IPS-15b (cell line): ENCODE data around the gene EPB42.
A peak's percentile ranks its signal among the peaks of the same experiment; 100 is the strongest.
"Not testable (repeated sequence)": the region's sequence is repeated elsewhere in the genome, so short reads cannot be mapped to it uniquely, and the experiment has no call there.

ENCODE experiments used
- H3K27me3 ChIP-seq: one replicate; pipeline ENCODE4 v1.6.1; 2013; ENCODE audit warnings: low read length; ENCODE audit not compliant: control insufficient read depth, insufficient read depth
- H3K36me3 ChIP-seq: one replicate; pipeline ENCODE4 v1.6.1; 2013; ENCODE audit warnings: low read length; ENCODE audit not compliant: control insufficient read depth, insufficient read depth
- H3K4me1 ChIP-seq: one replicate; pipeline ENCODE4 v1.6.1; 2013; ENCODE audit warnings: mild to moderate bottlenecking, low read length; ENCODE audit not compliant: control insufficient read depth, insufficient read depth
- H3K4me3 ChIP-seq: one replicate; pipeline ENCODE4 v1.5.1; 2013; ENCODE audit warnings: low read depth, low read length
- H3K9ac ChIP-seq: one replicate; pipeline ENCODE4 v1.6.1; 2013; ENCODE audit warnings: low read depth, mild to moderate bottlenecking, low read length
- H3K9me3 ChIP-seq: one replicate; pipeline ENCODE4 v1.6.1; 2013; ENCODE audit warnings: mild to moderate bottlenecking, low read length; ENCODE audit not compliant: control insufficient read depth, insufficient read depth

Gene EPB42

DNA sequence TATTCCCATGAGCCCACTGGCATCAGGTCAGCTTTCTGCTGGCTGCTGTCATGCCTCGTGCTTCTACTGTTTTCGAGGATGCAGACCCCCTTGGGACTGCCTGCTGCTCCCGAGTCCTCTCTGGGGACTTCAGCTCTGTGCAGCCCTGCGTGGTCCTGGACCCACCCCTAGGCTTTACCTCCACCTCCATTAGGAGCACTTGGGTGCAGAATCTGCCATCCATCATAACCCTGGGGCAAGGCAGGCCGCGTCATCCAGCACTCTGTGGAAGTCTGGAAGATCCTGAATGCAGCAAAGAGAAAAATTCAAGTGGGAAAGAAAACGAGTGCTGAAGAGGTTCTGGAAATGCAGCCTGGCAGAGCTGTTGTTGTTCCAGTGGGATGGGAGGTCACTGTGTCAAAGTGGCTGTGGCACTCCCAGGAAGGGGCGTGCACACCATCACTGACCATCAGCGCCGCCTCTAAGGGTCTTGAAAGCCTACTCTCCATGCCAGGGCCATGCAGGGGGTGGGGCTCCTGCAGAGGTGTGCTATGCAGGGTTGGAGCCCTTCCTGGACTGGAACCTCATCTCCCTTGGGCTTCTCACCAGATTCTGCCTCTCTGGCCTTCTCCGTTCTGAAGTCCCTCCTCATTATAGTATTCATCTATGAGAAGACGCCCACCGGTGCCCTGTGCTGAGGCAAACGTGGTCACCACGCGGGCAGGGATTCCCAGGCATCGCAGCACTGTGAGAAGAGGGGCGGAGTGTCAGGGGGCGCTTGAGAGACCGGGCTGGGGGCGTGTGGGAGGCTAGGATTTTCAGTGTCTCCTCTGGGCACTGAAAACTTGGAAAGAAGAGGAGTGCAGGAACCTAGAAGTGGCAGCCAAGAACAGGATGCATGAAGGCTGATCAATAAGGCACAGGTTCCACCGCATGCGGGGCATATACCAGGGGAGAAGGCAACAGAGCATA, 12.5 kb downstream of the EPB42 start:
- Histone ChIP-seq H3K9ac (no peak overlapping the region), H3K4me3 (peak overlapping the region; percentile 5), H3K9me3 (no peaks in the 10 kb centered on the region), H3K4me1 (no peaks in the 10 kb centered on the region), H3K36me3 (no peaks in the 10 kb centered on the region), H3K27me3 (no peaks in the 10 kb centered on the region)

- Histone ChIP-seq H3K36me3 (no peaks in the 10 kb centered on the region), H3K4me1 (no peaks in the 10 kb centered on the region), H3K9me3 (no peaks in the 10 kb centered on the region), H3K27me3 (no peaks in the 10 kb centered on the region), H3K9ac (no peak overlapping the region), H3K4me3 (no peak overlapping the region)
Observed at GRCh38 chr15:43207024-43207423, 13.8 kb downstream of the EPB42 start.

DNA sequence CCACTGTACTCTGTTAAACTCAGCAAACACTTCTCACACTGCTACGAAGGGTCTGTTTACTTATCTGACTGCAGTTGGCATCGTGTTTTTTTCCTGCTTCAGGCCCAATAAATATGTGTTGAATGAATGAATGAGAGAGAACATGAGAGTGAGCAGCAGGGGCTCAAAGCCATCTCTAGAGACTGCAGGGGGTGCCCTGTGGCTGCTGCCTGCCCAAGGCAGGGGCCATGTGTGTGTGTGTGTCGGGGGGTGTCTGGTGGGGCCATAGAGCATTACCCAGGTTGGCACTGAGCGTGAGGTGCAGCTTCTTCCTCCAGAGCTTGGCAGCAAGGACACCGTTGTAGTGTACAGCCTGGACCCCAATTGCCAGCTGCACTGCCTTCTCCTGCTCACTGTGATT, 14.8 kb downstream of the EPB42 start:
- Histone ChIP-seq H3K9me3 (no peaks in the 10 kb centered on the region), H3K27me3 (no peaks in the 10 kb centered on the region), H3K4me3 (no peak overlapping the region), H3K36me3 (no peaks in the 10 kb centered on the region), H3K9ac (no peak overlapping the region), H3K4me1 (no peaks in the 10 kb centered on the region)

DNA sequence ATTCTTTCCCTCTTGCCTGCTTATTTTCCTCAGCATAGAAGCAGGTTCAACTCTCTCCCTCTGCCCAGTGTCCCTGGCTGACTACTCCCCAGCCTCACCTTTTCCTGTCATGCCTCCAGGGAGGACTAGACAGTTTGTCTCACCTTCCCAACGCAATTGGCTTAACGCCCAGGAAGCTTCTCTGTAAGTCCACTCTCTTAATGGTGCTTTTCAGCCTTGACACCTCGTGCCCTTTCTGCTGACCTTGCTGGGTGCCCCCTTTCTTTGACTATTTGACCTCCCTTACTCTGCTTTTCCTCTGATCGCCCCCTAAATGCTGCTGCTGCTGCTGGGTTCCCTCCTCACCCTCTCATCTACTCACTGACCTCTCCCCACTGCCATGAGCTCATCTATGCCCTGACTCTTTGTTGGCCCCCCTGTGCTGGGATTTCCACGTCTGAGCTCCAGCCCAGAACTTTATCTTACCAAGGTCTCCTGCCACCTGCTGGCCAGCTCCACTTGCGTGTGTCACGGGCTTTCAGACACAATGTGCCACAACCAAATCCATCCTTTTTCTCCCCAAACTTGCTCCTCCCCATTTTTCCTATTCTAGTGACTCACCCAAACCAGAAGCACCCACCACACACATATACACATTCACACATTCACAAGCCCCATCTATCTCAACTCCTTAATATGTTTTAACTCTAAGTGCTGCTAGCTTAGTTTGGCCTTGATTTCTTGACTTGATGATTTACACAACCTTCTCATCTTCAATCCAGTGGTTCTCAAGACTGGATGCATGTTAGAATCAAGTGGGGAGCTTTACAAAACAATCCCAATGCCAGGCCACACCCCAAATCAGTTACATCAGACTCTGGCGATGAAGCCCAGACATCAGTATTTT, 16.6 kb downstream of the EPB42 start:
- Histone ChIP-seq H3K4me1 (no peaks in the 10 kb centered on the region), H3K36me3 (no peaks in the 10 kb centered on the region), H3K9ac (no peak overlapping the region), H3K4me3 (no peak overlapping the region), H3K27me3 (no peaks in the 10 kb centered on the region), H3K9me3 (no peaks in the 10 kb centered on the region)

DNA sequence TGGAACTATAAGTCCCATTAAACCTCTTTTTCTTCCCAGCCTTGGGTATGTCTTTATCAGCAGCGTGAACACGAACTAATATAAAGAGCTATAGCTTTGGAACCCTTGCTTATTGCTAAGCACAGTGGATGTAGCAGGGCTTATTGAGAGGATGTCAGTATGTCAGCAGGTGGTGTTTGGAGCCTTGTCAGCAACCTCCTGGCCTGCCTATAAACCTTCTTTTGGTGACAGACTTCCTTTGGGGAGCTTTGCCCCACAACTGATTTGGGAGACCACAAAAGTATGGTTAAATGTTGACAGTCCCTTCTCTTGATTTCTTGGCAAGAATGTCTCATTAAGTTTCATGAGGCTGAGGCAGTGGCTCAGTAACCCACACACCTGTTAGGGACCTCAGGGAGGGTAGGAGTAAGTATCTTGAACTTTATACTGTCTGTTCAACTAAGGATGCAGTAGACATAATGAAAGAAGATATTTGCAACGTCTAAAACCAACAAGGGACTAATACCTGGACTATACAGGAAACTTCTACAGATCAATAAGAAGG, 20.8 kb downstream of the EPB42 start:
- H3K9me3 ChIP-seq: no peaks in the 10 kb centered on the region
- H3K4me1 ChIP-seq: no peaks in the 10 kb centered on the region
- no peak overlapping the region for H3K9ac ChIP-seq
- H3K27me3 ChIP-seq: no peaks in the 10 kb centered on the region
- H3K4me3 ChIP-seq: no peak overlapping the region
- no peaks in the 10 kb centered on the region for H3K36me3 ChIP-seq

- Histone ChIP-seq H3K27me3 (no peaks in the 10 kb centered on the region), H3K36me3 (no peaks in the 10 kb centered on the region), H3K9me3 (no peaks in the 10 kb centered on the region), H3K4me1 (no peaks in the 10 kb centered on the region), H3K9ac (no peak overlapping the region), H3K4me3 (no peak overlapping the region)
Observed at GRCh38 chr15:43198992-43199391, 21.8 kb downstream of the EPB42 start.

GRCh38 chr15:43198556-43198955, 22.3 kb downstream of the EPB42 start:
- not testable (repeated sequence) for H3K4me3 ChIP-seq, H3K9ac ChIP-seq, H3K27me3 ChIP-seq, H3K9me3 ChIP-seq, H3K4me1 ChIP-seq, H3K36me3 ChIP-seq

- H3K4me1 ChIP-seq, H3K27me3 ChIP-seq, H3K9ac ChIP-seq, H3K9me3 ChIP-seq, H3K4me3 ChIP-seq, H3K36me3 ChIP-seq: not testable (repeated sequence)
Observed at GRCh38 chr15:43197773-43198172, 23.0 kb downstream of the EPB42 start.

GRCh38 chr15:43196760-43197548, 23.9 kb downstream of the EPB42 start:
- H3K9me3 ChIP-seq: no peaks in the 10 kb centered on the region
- no peaks in the 10 kb centered on the region for H3K27me3 ChIP-seq
- H3K36me3 ChIP-seq: no peaks in the 10 kb centered on the region
- no peak overlapping the region for H3K4me3 ChIP-seq
- no peak overlapping the region for H3K9ac ChIP-seq
- no peaks in the 10 kb centered on the region for H3K4me1 ChIP-seq

GRCh38 chr15:43194795-43195194, 26.0 kb downstream of the EPB42 start:
- H3K4me3 ChIP-seq: no peak overlapping the region
- H3K9me3 ChIP-seq: no peaks in the 10 kb centered on the region
- H3K9ac ChIP-seq: no peak overlapping the region
- no peaks in the 10 kb centered on the region for H3K27me3 ChIP-seq
- H3K4me1 ChIP-seq: no peaks in the 10 kb centered on the region
- peaks cover 4% of the 10 kb centered on the region for H3K36me3 ChIP-seq

DNA sequence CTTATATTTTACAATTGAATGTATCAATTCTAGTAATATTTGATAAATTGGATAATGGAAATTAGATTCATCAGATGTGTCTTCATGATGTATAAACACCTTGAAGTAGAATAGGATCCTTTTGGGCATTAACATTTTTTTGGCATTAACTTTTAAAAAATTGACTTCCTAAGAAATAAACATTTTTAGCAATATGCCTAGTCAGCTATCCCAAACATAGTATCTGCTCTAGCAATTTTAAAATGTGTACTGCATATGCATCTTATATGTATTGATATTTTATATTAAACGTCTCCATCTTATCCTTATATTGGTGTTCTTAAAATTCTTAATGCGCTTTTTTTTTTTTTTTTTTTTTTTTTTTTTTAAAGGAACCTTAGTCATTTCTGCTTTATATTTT, 27.1 kb downstream of the EPB42 start:
- Histone ChIP-seq H3K4me3 (no peak overlapping the region), H3K9ac (no peak overlapping the region), H3K27me3 (no peaks in the 10 kb centered on the region), H3K36me3 (peaks cover 4% of the 10 kb centered on the region), H3K9me3 (no peaks in the 10 kb centered on the region), H3K4me1 (no peaks in the 10 kb centered on the region)
